WTC11 (cell line): ENCODE measurements around the gene ARHGAP22. TPM values are rescaled to one million over a fixed set of nuclear protein-coding genes. Genes with fewer than 3 reads are reported as not detected.

Source experiments
- ATAC-seq: fragments of 200-7000 bp; cut with Tn5 transposase; 2 replicates; pipeline ENCODE4 v1.10.0; 2021; ENCODE audit warnings: mild to moderate bottlenecking, moderate library complexity
- CTCF ChIA-PET: fragments of 300-600 bp; sonication (Branson Sonifier 250); formaldehyde crosslinking; loops from one replicate; lab custom pipeline; 2021; ENCODE audit warnings: antibody characterized with exemption; lab: Charles Lee
- POLR2A ChIA-PET: fragments of 350-600 bp; sonication (Branson Sonifier 250); formaldehyde crosslinking; loops from one replicate; lab custom pipeline; 2021; ENCODE audit warnings: antibody characterized with exemption; lab: Charles Lee
- DNase-seq: peaks from one replicate; pipeline ENCODE4 v3.0.0; 2021; ENCODE audit warnings: low spot score
- H3K27ac Mint-ChIP-seq: 2 replicates; pipeline ENCODE4 v1.8.0; 2021; ENCODE audit warnings: mixed read lengths
- H3K27me3 Mint-ChIP-seq: 2 replicates; pipeline ENCODE4 v1.8.0; 2021; ENCODE audit warnings: low read depth, mild to moderate bottlenecking, moderate library complexity, mixed read lengths
- H3K36me3 Mint-ChIP-seq: 2 replicates; pipeline ENCODE4 v1.8.0; 2021; ENCODE audit warnings: mixed read lengths
- H3K4me1 Mint-ChIP-seq: 2 replicates; pipeline ENCODE4 v1.8.0; 2022; ENCODE audit warnings: mixed read lengths
- H3K4me3 Mint-ChIP-seq: 2 replicates; pipeline ENCODE4 v1.8.0; 2021; ENCODE audit warnings: mild to moderate bottlenecking, moderate library complexity, mixed read lengths
- H3K9me3 Mint-ChIP-seq: 2 replicates; pipeline ENCODE4 v1.8.0; 2021; ENCODE audit warnings: mixed read lengths
- ATF1 ChIP-seq: sonication (generic); formaldehyde crosslinking; IDR thresholded peaks from 2 replicates; pipeline ENCODE4 v1.8.1; 2023; ENCODE audit warnings: mild to moderate bottlenecking, moderate library complexity, missing genetic modification reagents
- CREB1 ChIP-seq: sonication (generic); formaldehyde crosslinking; IDR thresholded peaks from 2 replicates; pipeline ENCODE4 v1.8.0; 2023; ENCODE audit warnings: mild to moderate bottlenecking, missing genetic modification reagents
- CREM ChIP-seq: sonication (generic); formaldehyde crosslinking; IDR thresholded peaks from 2 replicates; pipeline ENCODE4 v1.8.1; 2022; ENCODE audit warnings: mild to moderate bottlenecking, missing genetic modification reagents, moderate library complexity
- ELF4 ChIP-seq: sonication (generic); formaldehyde crosslinking; IDR thresholded peaks from 2 replicates; pipeline ENCODE4 v1.8.1; 2022; ENCODE audit warnings: low read depth, mild to moderate bottlenecking, moderate library complexity, missing genetic modification reagents
- EMX1 ChIP-seq: fragments of 250-450 bp; sonication (Bioruptor Pico); IDR thresholded peaks from 2 replicates; pipeline ENCODE4 v1.8.0; 2021; ENCODE audit warnings: mild to moderate bottlenecking
- FOXK1 ChIP-seq: sonication (generic); formaldehyde crosslinking; IDR thresholded peaks from 2 replicates; pipeline ENCODE4 v1.8.0; 2022; ENCODE audit warnings: mild to moderate bottlenecking, moderate library complexity, missing genetic modification reagents
- KAT7 ChIP-seq: sonication (generic); formaldehyde crosslinking; IDR thresholded peaks from 2 replicates; pipeline ENCODE4 v1.8.1; 2023; ENCODE audit warnings: missing genetic modification reagents, mild to moderate bottlenecking, borderline replicate concordance
- MXD4 ChIP-seq: fragments of 250-450 bp; sonication (Bioruptor Pico); IDR thresholded peaks from 2 replicates; pipeline ENCODE4 v1.8.0; 2021; ENCODE audit warnings: mild to moderate bottlenecking, moderate library complexity, borderline replicate concordance
- SMAD3 ChIP-seq: sonication (generic); formaldehyde crosslinking; IDR thresholded peaks from 2 replicates; pipeline ENCODE4 v1.8.0; 2022; ENCODE audit warnings: missing genetic modification reagents, mild to moderate bottlenecking, borderline replicate concordance
- SMAD4 ChIP-seq: sonication (generic); formaldehyde crosslinking; IDR thresholded peaks from 2 replicates; pipeline ENCODE4 v1.8.0; 2022; ENCODE audit warnings: mild to moderate bottlenecking, missing genetic modification reagents
- TCF7 ChIP-seq: sonication (generic); formaldehyde crosslinking; IDR thresholded peaks from 2 replicates; pipeline ENCODE4 v1.8.0; 2022; ENCODE audit warnings: mild to moderate bottlenecking, low read depth, missing genetic modification reagents, moderate library complexity
- ZBTB21 ChIP-seq: sonication (generic); formaldehyde crosslinking; IDR thresholded peaks from 2 replicates; pipeline ENCODE4 v1.8.1; 2023; ENCODE audit warnings: mild to moderate bottlenecking, missing genetic modification reagents, borderline replicate concordance
- ZNF263 ChIP-seq: sonication (generic); formaldehyde crosslinking; IDR thresholded peaks from 2 replicates; pipeline ENCODE4 v1.8.1; 2022; ENCODE audit warnings: low read depth, mild to moderate bottlenecking, moderate library complexity, missing genetic modification reagents
- ZNF317 ChIP-seq: sonication (generic); formaldehyde crosslinking; IDR thresholded peaks from 2 replicates; pipeline ENCODE4 v1.8.1; 2023; ENCODE audit warnings: low read depth, mild to moderate bottlenecking, moderate library complexity, missing genetic modification reagents, borderline replicate concordance
- total RNA-seq: library from RNA; stranded (reverse); gene quantifications from 3 replicates; pipeline ENCODE4 v1.2.3, GENCODE V29; 2021
- TF ChIP-seq, protein P1 (sequence below): sonication (generic); formaldehyde crosslinking; IDR thresholded peaks from 2 replicates; pipeline ENCODE4 v1.8.1; 2022; ENCODE audit warnings: mild to moderate bottlenecking, moderate library complexity, missing genetic modification reagents
- TF ChIP-seq, protein P2 (sequence below): fragments of 250-450 bp; sonication (Bioruptor Pico); IDR thresholded peaks from 2 replicates; pipeline ENCODE4 v1.8.0; 2021; ENCODE audit warnings: mild to moderate bottlenecking
- TF ChIP-seq, protein P3 (sequence below): fragments of 250-450 bp; sonication (Bioruptor Pico); IDR thresholded peaks from 2 replicates; pipeline ENCODE4 v1.9.0; 2021; ENCODE audit warnings: mild to moderate bottlenecking, borderline replicate concordance
- TF ChIP-seq, protein P4 (sequence below): sonication (generic); formaldehyde crosslinking; IDR thresholded peaks from 2 replicates; pipeline ENCODE4 v1.8.0; 2023; ENCODE audit warnings: missing genetic modification reagents, mild to moderate bottlenecking, borderline replicate concordance
- TF ChIP-seq, protein P5 (sequence below): sonication (generic); formaldehyde crosslinking; IDR thresholded peaks from 2 replicates; pipeline ENCODE4 v1.8.0; 2022; ENCODE audit warnings: missing genetic modification reagents
- TF ChIP-seq, protein P6 (sequence below): fragments of 250-450 bp; sonication (Bioruptor Pico); IDR thresholded peaks from 2 replicates; pipeline ENCODE4 v1.9.0; 2021; ENCODE audit warnings: mild to moderate bottlenecking

The ARHGAP22 gene
- total RNA-seq, 1 experiment from 2014 or later: 8.6 TPM

DNA sequence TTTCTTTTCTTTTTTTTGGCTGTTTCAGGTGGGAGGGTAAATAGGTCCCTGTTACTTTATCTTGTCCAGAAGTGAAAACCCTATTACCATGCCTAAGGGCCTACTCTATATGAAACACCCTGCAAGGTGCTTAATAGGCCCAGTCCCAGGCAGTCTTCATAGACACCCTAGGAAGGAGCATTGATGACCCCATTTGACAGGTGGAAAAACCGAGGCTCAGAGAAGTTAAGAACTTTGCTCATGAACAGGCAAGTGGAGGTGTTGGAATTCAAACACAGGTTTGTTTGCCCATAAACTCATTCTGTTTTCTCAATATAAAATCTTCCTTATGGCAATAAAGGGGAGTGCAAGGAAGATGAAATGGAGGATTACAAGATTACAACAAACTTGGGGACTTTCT is 115.8 kb downstream of the ARHGAP22 start:
- H3K27ac Mint-ChIP-seq: no peak overlapping the region

More for the DNA sequence above, 115.8 kb downstream of the ARHGAP22 start:
- CTCF ChIA-PET: interaction anchor here (1.1 kb wide), 1 partner anchor 45 kb away, joined by 4 read pairs; no protein-coding TSS in a partner anchor
- no peak for TF ChIP-seq ELF4 (CRISPR knock-in tag)
- TF ChIP-seq, protein P1, sequence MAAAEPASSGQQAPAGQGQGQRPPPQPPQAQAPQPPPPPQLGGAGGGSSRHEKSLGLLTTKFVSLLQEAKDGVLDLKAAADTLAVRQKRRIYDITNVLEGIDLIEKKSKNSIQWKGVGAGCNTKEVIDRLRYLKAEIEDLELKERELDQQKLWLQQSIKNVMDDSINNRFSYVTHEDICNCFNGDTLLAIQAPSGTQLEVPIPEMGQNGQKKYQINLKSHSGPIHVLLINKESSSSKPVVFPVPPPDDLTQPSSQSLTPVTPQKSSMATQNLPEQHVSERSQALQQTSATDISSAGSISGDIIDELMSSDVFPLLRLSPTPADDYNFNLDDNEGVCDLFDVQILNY (CRISPR knock-in tag): no peak
- TF ChIP-seq SMAD4 (CRISPR knock-in tag): no peak
- TF ChIP-seq, protein P2, sequence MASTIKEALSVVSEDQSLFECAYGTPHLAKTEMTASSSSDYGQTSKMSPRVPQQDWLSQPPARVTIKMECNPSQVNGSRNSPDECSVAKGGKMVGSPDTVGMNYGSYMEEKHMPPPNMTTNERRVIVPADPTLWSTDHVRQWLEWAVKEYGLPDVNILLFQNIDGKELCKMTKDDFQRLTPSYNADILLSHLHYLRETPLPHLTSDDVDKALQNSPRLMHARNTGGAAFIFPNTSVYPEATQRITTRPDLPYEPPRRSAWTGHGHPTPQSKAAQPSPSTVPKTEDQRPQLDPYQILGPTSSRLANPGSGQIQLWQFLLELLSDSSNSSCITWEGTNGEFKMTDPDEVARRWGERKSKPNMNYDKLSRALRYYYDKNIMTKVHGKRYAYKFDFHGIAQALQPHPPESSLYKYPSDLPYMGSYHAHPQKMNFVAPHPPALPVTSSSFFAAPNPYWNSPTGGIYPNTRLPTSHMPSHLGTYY (CRISPR knock-in tag): no peak
- no peak for TF ChIP-seq TCF7 (CRISPR knock-in tag)
- no peak for TF ChIP-seq CREB1 (CRISPR knock-in tag)
- TF ChIP-seq CREM (CRISPR knock-in tag): no peak
- TF ChIP-seq FOXK1 (CRISPR knock-in tag): no peak
- no peak for TF ChIP-seq ZNF317 (CRISPR knock-in tag)
- TF ChIP-seq, protein P3, sequence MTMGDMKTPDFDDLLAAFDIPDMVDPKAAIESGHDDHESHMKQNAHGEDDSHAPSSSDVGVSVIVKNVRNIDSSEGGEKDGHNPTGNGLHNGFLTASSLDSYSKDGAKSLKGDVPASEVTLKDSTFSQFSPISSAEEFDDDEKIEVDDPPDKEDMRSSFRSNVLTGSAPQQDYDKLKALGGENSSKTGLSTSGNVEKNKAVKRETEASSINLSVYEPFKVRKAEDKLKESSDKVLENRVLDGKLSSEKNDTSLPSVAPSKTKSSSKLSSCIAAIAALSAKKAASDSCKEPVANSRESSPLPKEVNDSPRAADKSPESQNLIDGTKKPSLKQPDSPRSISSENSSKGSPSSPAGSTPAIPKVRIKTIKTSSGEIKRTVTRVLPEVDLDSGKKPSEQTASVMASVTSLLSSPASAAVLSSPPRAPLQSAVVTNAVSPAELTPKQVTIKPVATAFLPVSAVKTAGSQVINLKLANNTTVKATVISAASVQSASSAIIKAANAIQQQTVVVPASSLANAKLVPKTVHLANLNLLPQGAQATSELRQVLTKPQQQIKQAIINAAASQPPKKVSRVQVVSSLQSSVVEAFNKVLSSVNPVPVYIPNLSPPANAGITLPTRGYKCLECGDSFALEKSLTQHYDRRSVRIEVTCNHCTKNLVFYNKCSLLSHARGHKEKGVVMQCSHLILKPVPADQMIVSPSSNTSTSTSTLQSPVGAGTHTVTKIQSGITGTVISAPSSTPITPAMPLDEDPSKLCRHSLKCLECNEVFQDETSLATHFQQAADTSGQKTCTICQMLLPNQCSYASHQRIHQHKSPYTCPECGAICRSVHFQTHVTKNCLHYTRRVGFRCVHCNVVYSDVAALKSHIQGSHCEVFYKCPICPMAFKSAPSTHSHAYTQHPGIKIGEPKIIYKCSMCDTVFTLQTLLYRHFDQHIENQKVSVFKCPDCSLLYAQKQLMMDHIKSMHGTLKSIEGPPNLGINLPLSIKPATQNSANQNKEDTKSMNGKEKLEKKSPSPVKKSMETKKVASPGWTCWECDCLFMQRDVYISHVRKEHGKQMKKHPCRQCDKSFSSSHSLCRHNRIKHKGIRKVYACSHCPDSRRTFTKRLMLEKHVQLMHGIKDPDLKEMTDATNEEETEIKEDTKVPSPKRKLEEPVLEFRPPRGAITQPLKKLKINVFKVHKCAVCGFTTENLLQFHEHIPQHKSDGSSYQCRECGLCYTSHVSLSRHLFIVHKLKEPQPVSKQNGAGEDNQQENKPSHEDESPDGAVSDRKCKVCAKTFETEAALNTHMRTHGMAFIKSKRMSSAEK (CRISPR knock-in tag): no peak
- TF ChIP-seq, protein P4, sequence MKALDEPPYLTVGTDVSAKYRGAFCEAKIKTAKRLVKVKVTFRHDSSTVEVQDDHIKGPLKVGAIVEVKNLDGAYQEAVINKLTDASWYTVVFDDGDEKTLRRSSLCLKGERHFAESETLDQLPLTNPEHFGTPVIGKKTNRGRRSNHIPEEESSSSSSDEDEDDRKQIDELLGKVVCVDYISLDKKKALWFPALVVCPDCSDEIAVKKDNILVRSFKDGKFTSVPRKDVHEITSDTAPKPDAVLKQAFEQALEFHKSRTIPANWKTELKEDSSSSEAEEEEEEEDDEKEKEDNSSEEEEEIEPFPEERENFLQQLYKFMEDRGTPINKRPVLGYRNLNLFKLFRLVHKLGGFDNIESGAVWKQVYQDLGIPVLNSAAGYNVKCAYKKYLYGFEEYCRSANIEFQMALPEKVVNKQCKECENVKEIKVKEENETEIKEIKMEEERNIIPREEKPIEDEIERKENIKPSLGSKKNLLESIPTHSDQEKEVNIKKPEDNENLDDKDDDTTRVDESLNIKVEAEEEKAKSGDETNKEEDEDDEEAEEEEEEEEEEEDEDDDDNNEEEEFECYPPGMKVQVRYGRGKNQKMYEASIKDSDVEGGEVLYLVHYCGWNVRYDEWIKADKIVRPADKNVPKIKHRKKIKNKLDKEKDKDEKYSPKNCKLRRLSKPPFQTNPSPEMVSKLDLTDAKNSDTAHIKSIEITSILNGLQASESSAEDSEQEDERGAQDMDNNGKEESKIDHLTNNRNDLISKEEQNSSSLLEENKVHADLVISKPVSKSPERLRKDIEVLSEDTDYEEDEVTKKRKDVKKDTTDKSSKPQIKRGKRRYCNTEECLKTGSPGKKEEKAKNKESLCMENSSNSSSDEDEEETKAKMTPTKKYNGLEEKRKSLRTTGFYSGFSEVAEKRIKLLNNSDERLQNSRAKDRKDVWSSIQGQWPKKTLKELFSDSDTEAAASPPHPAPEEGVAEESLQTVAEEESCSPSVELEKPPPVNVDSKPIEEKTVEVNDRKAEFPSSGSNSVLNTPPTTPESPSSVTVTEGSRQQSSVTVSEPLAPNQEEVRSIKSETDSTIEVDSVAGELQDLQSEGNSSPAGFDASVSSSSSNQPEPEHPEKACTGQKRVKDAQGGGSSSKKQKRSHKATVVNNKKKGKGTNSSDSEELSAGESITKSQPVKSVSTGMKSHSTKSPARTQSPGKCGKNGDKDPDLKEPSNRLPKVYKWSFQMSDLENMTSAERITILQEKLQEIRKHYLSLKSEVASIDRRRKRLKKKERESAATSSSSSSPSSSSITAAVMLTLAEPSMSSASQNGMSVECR (CRISPR knock-in tag): no peak
- no peak for TF ChIP-seq SMAD3
- TF ChIP-seq ATF1 (CRISPR knock-in tag): no peak
- TF ChIP-seq KAT7 (CRISPR knock-in tag): no peak
- no peak for TF ChIP-seq EMX1 (CRISPR knock-in tag)
- TF ChIP-seq MXD4 (CRISPR knock-in tag): no peak
- TF ChIP-seq ZNF263 (CRISPR knock-in tag): no peak
- TF ChIP-seq ZBTB21 (CRISPR knock-in tag): no peak
- TF ChIP-seq, protein P5, sequence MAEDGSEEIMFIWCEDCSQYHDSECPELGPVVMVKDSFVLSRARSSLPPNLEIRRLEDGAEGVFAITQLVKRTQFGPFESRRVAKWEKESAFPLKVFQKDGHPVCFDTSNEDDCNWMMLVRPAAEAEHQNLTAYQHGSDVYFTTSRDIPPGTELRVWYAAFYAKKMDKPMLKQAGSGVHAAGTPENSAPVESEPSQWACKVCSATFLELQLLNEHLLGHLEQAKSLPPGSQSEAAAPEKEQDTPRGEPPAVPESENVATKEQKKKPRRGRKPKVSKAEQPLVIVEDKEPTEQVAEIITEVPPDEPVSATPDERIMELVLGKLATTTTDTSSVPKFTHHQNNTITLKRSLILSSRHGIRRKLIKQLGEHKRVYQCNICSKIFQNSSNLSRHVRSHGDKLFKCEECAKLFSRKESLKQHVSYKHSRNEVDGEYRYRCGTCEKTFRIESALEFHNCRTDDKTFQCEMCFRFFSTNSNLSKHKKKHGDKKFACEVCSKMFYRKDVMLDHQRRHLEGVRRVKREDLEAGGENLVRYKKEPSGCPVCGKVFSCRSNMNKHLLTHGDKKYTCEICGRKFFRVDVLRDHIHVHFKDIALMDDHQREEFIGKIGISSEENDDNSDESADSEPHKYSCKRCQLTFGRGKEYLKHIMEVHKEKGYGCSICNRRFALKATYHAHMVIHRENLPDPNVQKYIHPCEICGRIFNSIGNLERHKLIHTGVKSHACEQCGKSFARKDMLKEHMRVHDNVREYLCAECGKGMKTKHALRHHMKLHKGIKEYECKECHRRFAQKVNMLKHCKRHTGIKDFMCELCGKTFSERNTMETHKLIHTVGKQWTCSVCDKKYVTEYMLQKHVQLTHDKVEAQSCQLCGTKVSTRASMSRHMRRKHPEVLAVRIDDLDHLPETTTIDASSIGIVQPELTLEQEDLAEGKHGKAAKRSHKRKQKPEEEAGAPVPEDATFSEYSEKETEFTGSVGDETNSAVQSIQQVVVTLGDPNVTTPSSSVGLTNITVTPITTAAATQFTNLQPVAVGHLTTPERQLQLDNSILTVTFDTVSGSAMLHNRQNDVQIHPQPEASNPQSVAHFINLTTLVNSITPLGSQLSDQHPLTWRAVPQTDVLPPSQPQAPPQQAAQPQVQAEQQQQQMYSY: no peak
- TF ChIP-seq, protein P6, sequence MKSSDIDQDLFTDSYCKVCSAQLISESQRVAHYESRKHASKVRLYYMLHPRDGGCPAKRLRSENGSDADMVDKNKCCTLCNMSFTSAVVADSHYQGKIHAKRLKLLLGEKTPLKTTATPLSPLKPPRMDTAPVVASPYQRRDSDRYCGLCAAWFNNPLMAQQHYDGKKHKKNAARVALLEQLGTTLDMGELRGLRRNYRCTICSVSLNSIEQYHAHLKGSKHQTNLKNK (CRISPR knock-in tag): no peak
- DNase-seq (no peak), ATAC-seq (no peak)
- Mint-ChIP-seq H3K4me1 (peaks cover 14% of the 10 kb centered on the region), H3K36me3 (no peaks in the 10 kb centered on the region), H3K27me3 (no peaks in the 10 kb centered on the region), H3K4me3 (no peak overlapping the region), H3K9me3 (no peaks in the 10 kb centered on the region)
- POLR2A ChIA-PET: no interaction called here
